H1 (cell line): ENCODE data around the gene LITAF. TPM values are rescaled to one million over a fixed set of nuclear protein-coding genes. Genes with fewer than 3 reads are reported as not detected.
"Not testable (repeated sequence)": the region's sequence is repeated elsewhere in the genome, so short reads cannot be mapped to it uniquely, and the experiment has no call there.

Experiments
- CTCF ChIA-PET: fragments of 300-600 bp; sonication (Branson Sonifier 250); formaldehyde crosslinking; loops from one replicate; lab custom pipeline; 2021; ENCODE audit not compliant: partially characterized antibody; lab: Charles Lee
- POLR2A ChIA-PET: fragments of 300-600 bp; sonication (Branson Sonifier 250); formaldehyde crosslinking; loops from one replicate; lab custom pipeline; 2021; ENCODE audit warnings: inconsistent platforms; ENCODE audit not compliant: partially characterized antibody; lab: Charles Lee
- DNase-seq, 2 experiments: peaks; one replicate each; pipeline versions ENCODE4 v3.0.0 to v3.0.0-alpha.2; 2010 to 2022; ENCODE audit warnings: low spot score in 2 of 2, low read depth in 1 of 2, mixed read lengths in 1 of 2
- FAIRE-seq: peaks from 2 replicates; lab custom pipeline; 2011; peaks lifted over from hg19 to GRCh38; lab: Jason Lieb, UNC
- H2AFZ ChIP-seq: 2 replicates; pipeline ENCODE4 v1.8.1; 2012; ENCODE audit warnings: low read length, inconsistent platforms
- H2AK5ac ChIP-seq: 2 replicates; pipeline ENCODE4 v1.6.1; 2013; ENCODE audit warnings: low read depth, low read length
- H2BK120ac ChIP-seq: replicated peaks from 2 replicates; pipeline ENCODE3; 2013; ENCODE audit warnings: low read depth, low read length, inconsistent platforms
- H2BK12ac ChIP-seq: 2 replicates; pipeline ENCODE4 v1.6.1; 2013; ENCODE audit warnings: low read depth, low read length
- H2BK15ac ChIP-seq: 2 replicates; pipeline ENCODE4 v1.6.1; 2013; ENCODE audit warnings: low read length
- H2BK20ac ChIP-seq: 2 replicates; pipeline ENCODE4 v1.6.1; 2013; ENCODE audit warnings: low read length
- H2BK5ac ChIP-seq: 2 replicates; pipeline ENCODE4 v1.6.1; 2013; ENCODE audit warnings: low read depth, low read length
- H3K14ac ChIP-seq: 2 replicates; pipeline ENCODE4 v1.6.1; 2013; ENCODE audit warnings: inconsistent platforms; ENCODE audit not compliant: insufficient read length
- H3K18ac ChIP-seq: 2 replicates; pipeline ENCODE4 v1.6.1; 2013; ENCODE audit warnings: low read length; ENCODE audit errors: extremely low read depth
- H3K23ac ChIP-seq: 2 replicates; pipeline ENCODE4 v1.6.1; 2013; ENCODE audit warnings: inconsistent platforms; ENCODE audit not compliant: insufficient read length
- H3K23me2 ChIP-seq: 2 replicates; pipeline ENCODE4 v1.6.1; 2013; ENCODE audit warnings: low read depth, low read length
- H3K27ac ChIP-seq: 2 replicates; pipeline ENCODE4 v1.6.1; 2011; ENCODE audit warnings: low read depth, low read length, inconsistent platforms
- H3K27me3 ChIP-seq, 4 experiments: replicated peaks in 1 of 4; 1 replicate in 1 of 4; 2 replicates in 3 of 4; pipeline versions ENCODE4 v1.6.1 to v1.8.1; 2011 to 2013; ENCODE audit warnings: low read length in 3 of 4, mild to moderate bottlenecking in 3 of 4, inconsistent platforms in 2 of 4, mixed read lengths in 2 of 4, moderate library complexity in 1 of 4; ENCODE audit not compliant: control insufficient read depth in 3 of 4, insufficient read depth in 3 of 4; ENCODE audit errors: extremely low read depth in 1 of 4
- H3K36me3 ChIP-seq, 4 experiments: 2 replicates each; pipeline versions ENCODE4 v1.6.1 to v1.8.1; 2011 to 2013; ENCODE audit warnings: mild to moderate bottlenecking in 4 of 4, low read length in 3 of 4, moderate library complexity in 2 of 4, control low read depth in 1 of 4, inconsistent platforms in 1 of 4; ENCODE audit not compliant: insufficient read depth in 4 of 4, control insufficient read depth in 2 of 4
- H3K4ac ChIP-seq: replicated peaks from 2 replicates; pipeline ENCODE3; 2013; ENCODE audit warnings: low read length, low read depth, mixed read lengths, inconsistent platforms; ENCODE audit not compliant: insufficient read length
- H3K4me1 ChIP-seq, 4 experiments: replicated peaks in 1 of 4; 1 replicate in 1 of 4; 2 replicates in 3 of 4; pipeline versions ENCODE4 v1.6.1 to v1.8.1; 2011 to 2013; ENCODE audit warnings: low read length in 3 of 4, inconsistent platforms in 2 of 4, mixed read lengths in 1 of 4; ENCODE audit not compliant: insufficient read depth in 4 of 4, control insufficient read depth in 3 of 4
- H3K4me2 ChIP-seq, 2 experiments: 2 replicates each; pipeline versions ENCODE4 v1.6.1 to v1.8.1; 2011 to 2013; ENCODE audit warnings: low read depth in 2 of 2, low read length in 2 of 2, control low read depth in 1 of 2, inconsistent platforms in 1 of 2, mild to moderate bottlenecking in 1 of 2; ENCODE audit not compliant: insufficient read depth in 1 of 2
- H3K4me3 ChIP-seq, 4 experiments: fragments of 200-600, 300-600 bp in 1 of 4; sonication (generic), shearing (Covaris generic), sonication (Bioruptor Twin) in 1 of 4; 2 replicates each; pipeline versions ENCODE4 v1.5.1 to v1.8.1; 2011 to 2016; ENCODE audit warnings: low read length in 4 of 4, low read depth in 3 of 4, control low read depth in 2 of 4, inconsistent platforms in 2 of 4, mild to moderate bottlenecking in 2 of 4, mixed read lengths in 1 of 4, moderate library complexity in 1 of 4; ENCODE audit not compliant: insufficient read depth in 2 of 4; ENCODE audit errors: extremely low read depth in 1 of 4
- H3K56ac ChIP-seq: replicated peaks from 2 replicates; pipeline ENCODE3; 2013; ENCODE audit warnings: low read depth, mild to moderate bottlenecking, mixed read lengths, low read length, inconsistent platforms; ENCODE audit not compliant: insufficient read length
- H3K79me1 ChIP-seq: 2 replicates; pipeline ENCODE4 v1.6.1; 2013; ENCODE audit warnings: low read depth, low read length, control low read depth
- H3K79me2 ChIP-seq, 2 experiments: 2 replicates each; pipeline versions ENCODE4 v1.6.1 to v1.8.1; 2012 to 2013; ENCODE audit warnings: low read length in 2 of 2, mild to moderate bottlenecking in 2 of 2, inconsistent platforms in 1 of 2; ENCODE audit not compliant: insufficient read depth in 2 of 2, control insufficient read depth in 1 of 2
- H3K9ac ChIP-seq, 4 experiments: replicated peaks in 1 of 4; 1 replicate in 1 of 4; 2 replicates in 3 of 4; pipeline versions ENCODE4 v1.6.1 to v1.8.1; 2011 to 2013; ENCODE audit warnings: low read depth in 3 of 4, low read length in 3 of 4, control low read depth in 2 of 4, mild to moderate bottlenecking in 2 of 4, moderate library complexity in 2 of 4, inconsistent platforms in 1 of 4; ENCODE audit errors: extremely low read depth in 1 of 4
- H3K9me3 ChIP-seq, 2 experiments: 2 replicates each; pipeline versions ENCODE4 v1.6.1 to v1.8.1; 2012 to 2013; ENCODE audit warnings: mild to moderate bottlenecking in 2 of 2, moderate library complexity in 2 of 2, control low read depth in 1 of 2, inconsistent platforms in 1 of 2, low read depth in 1 of 2, low read length in 1 of 2, mixed read lengths in 1 of 2; ENCODE audit not compliant: insufficient read depth in 2 of 2
- H4K20me1 ChIP-seq, 2 experiments: replicated peaks in 1 of 2; 2 replicates each; pipeline versions ENCODE3 to v1.8.1; 2011 to 2013; ENCODE audit warnings: inconsistent platforms in 2 of 2, low read length in 2 of 2, mild to moderate bottlenecking in 1 of 2; ENCODE audit not compliant: insufficient read depth in 2 of 2, control insufficient read depth in 1 of 2
- H4K5ac ChIP-seq: 2 replicates; pipeline ENCODE4 v1.6.1; 2013; ENCODE audit warnings: low read length, low read depth, mixed read lengths, inconsistent platforms; ENCODE audit not compliant: insufficient read length
- H4K8ac ChIP-seq: 2 replicates; pipeline ENCODE4 v1.8.0; 2013; ENCODE audit warnings: mild to moderate bottlenecking, moderate library complexity, low read length, inconsistent platforms; ENCODE audit not compliant: insufficient read depth; ENCODE audit errors: extremely low read depth
- H4K91ac ChIP-seq: replicated peaks from 2 replicates; pipeline ENCODE3; 2013; ENCODE audit warnings: low read length, mixed read lengths, inconsistent platforms; ENCODE audit not compliant: insufficient read length
- WGBS, 2 experiments: shearing (Covaris generic) in 1 of 2; methylation state at CpG; one replicate each; pipeline versions ENCODE4 v1.1.6 to v1.1.7; 2013 to 2015; ENCODE audit warnings: low lambda C conversion rate in 2 of 2, mixed read lengths in 2 of 2, inconsistent platforms in 1 of 2, low coverage in 1 of 2, missing lambda C conversion rate in 1 of 2; ENCODE audit not compliant: insufficient replicate concordance in 2 of 2, insufficient coverage in 1 of 2, insufficient read length in 1 of 2; ENCODE audit errors: extremely low coverage in 1 of 2, missing lambda C conversion rate in 1 of 2; 5-methylcytosine and 5-hydroxymethylcytosine counted together
- polyA plus RNA-seq, 7 experiments: library from polyadenylated mRNA; depleted of rRNA in 3 of 7; stranded (reverse) in 5 of 7; unstranded in 2 of 7; fragments of >200 nt in 5 of 7; fragments of 200-250 nt in 2 of 7; gene quantifications; 1 replicate in 5 of 7; 2 replicates in 1 of 7; 4 replicates in 1 of 7; pipeline versions ENCODE4 v1.2.1 to v1.2.3, GENCODE V29; 2011 to 2013; ENCODE audit warnings: missing spikeins in 2 of 7, mixed read lengths in 2 of 7
- total RNA-seq: library from RNA; stranded (reverse); fragmentation: NEBNext Ultra II Directional; extraction: Animal tissue kit (Norgen Biotek cat#: 25700); gene quantifications from 2 replicates; pipeline ENCODE4 v1.2.1, GENCODE V29; 2021

LITAF gene
- total and polyA plus RNA-seq, 2 of the 8 experiments (the other 6 are each of a cell fraction or from before 2014, with no cell fraction given) = 165 to 205 TPM

- H2BK15ac ChIP-seq, POLR2A ChIA-PET, H3K9me3 ChIP-seq, H3K18ac ChIP-seq, H3K23ac ChIP-seq, FAIRE-seq, H3K9ac ChIP-seq, H4K20me1 ChIP-seq, H3K14ac ChIP-seq, H4K91ac ChIP-seq, H3K79me1 ChIP-seq, H3K79me2 ChIP-seq, H2AFZ ChIP-seq, H3K23me2 ChIP-seq, H2BK20ac ChIP-seq, H3K36me3 ChIP-seq, H2BK120ac ChIP-seq, H2BK5ac ChIP-seq, H2AK5ac ChIP-seq, H4K8ac ChIP-seq, H3K4me3 ChIP-seq, H3K27me3 ChIP-seq, H3K4me2 ChIP-seq, H3K27ac ChIP-seq, H2BK12ac ChIP-seq, H4K5ac ChIP-seq, DNase-seq, H3K4ac ChIP-seq, H3K56ac ChIP-seq: not testable (repeated sequence)
- CTCF ChIA-PET = interaction anchor here (0.7 to 2.1 kb wide), 2 partner anchors 18 to 26 kb away, joined by 3 to 9 read pairs; no protein-coding TSS in a partner anchor
- peaks cover 0 to 12% (median 4%) of the 10 kb centered on the region in 4 experiments; a peak in 5 of 7 replicates for H3K4me1 ChIP-seq
- WGBS, 2 experiments = 91% methylated on average over 13 of the region's 13 CpGs; no CpG with 5 or more reads in 1 of the 2 experiments
Measured at GRCh38 chr16:11513366-11513765, 73.4 kb downstream of the LITAF start.
